Stimulated activated CD8-positive, alpha-beta memory T cell treated with anti-CD3 and anti-CD28 coated beads, Interleukin-12 subunit alpha, Interleukin-12 subunit beta, amount 100 ng/mL, for 4 hours (primary cell): ENCODE results near the gene SCYGR4.
"Not testable (repeated sequence)": the region's sequence is repeated elsewhere in the genome, so short reads cannot be mapped to it uniquely, and the experiment has no call there.

ENCODE experiments used
- DNase-seq: peaks from one replicate; pipeline ENCODE4 v3.0.0-alpha.2; 2020; ENCODE audit warnings: low read depth

SCYGR4 gene

DNA sequence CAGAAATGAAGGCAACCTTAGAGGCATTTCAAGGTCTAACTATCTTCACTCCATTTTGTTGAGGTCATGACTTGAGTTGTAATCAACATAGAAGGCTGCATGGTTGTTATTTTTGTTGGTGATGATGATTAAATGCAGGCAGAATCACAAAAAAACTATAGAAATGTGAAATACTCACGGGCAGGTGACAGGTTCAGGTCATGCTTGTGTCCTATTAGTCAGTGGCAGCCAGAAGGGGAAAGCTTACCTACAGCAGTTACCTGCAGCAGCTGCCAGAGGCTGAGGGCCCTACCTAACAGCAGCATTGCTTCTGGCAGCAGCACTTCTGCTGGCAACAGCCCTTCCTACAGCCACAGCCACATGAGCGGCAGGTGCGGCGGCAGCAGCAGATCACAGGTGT, 3.1 kb upstream of the SCYGR4 start:
- no peak for DNase-seq

DNA sequence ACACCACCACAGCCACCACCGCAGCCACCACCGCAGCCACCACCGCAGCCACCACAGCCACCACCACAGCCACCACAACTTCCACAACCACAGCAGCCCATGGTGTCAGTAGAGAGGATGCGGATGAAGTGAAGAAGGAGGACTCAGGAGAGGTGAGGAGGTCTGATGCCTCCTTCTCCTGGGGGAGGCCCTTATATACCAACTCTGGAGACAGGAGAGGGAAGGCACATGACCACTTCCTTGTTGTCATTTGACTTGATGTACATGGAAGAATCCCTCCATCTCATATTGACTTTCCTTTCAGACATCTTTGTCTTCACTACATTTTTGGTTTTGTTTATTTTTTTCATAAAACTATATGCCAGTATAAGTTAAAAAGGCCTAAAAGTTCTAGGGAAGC, 2.6 kb upstream of the SCYGR4 start, which contains the start of gene SCYGR3:
TSS of gene SCYGR3 (minus strand) at position 101 of the 400 bp plus-strand sequence. CDS start at position 101, 0 bp downstream.
- no peak for DNase-seq

DNA sequence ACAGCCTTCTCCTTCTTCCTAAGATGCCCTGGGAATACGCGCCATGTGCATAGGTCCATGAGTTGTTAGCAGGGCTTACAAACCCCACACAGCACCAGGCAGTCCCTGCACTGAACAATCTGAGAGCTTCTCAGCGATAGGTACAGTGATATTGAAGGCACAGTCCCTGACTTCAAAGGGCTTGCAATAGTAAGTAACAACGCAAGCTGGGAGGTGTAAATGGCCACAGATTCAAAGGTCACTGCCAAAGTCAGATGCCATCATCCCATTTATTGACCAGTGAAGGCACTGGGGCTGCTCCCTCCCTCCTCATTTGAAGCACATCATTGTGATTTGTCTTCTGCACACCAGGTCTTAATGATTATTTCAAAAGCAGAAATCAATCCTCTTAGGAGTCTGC, 2.1 kb upstream of the SCYGR4 start:
- no peak for DNase-seq

DNA sequence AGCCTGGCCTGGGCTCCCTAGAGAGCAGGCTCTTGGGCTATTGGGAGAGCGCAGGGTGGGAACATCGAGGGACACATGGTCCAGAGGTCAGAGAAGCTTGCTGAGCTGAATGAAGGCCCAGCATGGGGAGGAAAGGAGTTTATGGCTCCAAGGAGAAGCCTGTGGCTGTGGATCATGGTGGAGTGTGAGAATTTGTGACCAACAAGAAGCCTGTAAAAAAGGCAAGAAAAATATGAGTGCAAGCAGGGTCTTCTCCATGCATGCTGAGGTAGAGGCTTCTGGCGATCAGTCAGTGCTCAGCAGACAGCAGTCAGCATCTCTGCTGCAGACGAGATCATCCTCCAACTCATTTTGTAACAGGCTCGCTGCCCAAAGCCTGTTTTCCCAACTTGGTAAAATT, 1.4 kb upstream of the SCYGR4 start:
- DNase-seq = no peak

DNA sequence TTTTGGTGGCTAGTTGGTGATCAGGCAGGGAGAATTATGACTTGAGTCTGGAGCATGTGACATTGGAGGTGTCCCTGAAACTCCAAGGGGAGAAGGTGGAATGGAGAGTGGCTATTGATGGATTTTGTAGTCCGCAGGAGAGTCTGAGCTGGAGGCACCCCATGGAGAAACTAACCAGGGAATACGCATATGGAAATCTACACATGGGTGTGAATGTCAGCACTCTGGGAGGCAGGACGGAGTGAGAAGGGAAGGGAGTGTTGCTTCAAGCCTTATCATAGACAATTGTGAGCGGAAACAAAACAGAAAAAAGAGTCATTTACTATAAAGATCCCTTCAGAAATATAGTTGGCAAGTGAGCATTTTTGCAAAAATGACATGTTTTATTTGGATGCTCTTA, 667 bp upstream of the SCYGR4 start:
- DNase-seq = no peak

DNA sequence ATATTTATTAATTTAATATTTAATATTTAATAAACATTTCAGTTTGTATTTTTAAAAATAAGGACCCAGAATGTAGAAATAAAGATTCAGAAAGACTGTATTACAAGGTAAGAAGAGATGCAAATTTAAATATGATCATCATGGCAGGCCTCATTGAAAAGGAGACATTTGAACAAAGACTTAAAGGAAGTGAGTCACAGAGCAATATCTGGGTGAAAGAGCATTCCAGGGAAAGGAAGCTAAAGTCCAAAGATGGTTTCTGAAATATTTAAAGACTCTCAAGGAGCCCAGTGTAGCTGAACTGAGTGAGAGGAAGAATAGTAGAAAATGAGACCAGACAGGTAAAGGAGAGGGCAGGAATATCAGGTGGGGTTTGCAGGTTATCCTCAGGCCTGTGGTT, 5.9 kb downstream of the SCYGR4 start:
- DNase-seq = no peak

DNA sequence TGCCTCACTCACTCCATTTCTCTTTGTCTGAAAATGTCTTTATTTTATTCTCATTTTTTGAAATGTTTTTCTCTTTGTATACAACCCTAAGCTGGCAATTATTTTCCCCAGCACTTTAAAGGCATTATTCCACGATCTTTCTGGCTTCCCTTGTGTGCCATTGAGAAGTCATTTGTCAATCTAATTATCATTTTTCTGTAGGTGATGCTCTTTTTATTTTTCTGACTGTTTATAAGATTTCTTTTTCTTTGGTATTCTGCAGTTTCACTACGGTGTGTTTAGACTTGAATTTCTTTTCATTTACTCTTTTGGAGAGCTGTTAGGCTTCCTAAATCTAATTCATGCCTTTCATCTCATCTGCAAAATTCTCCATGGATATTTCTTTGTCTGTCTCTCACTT, 8.1 kb downstream of the SCYGR4 start:
- no peak for DNase-seq

DNA sequence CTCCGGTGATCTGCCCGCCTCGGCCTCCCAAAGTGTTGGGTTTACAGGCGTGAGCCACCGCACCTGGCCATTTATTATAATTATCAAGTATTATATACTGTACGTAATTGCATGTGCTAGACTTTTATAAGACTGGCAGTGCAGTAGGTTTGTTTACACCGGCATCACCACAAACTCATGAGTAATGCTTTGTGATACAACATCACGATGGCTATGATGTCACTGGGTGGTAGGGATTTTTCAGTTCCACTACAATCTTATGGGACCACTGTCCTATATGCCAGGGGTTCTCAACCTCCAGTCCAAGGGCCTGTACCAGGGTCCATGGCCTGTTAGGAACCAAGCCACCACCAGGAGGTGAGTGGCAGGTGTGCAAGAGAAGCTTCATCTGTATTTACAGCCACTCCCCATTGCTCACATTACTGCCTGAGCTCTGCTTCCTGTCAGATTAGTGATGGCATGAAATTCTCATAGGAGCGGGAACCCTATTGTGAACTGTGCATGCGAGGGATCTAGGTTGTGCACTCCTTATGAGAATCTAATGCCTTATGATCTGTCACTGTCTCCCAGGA, 9.4 kb downstream of the SCYGR4 start:
- DNase-seq = no peak

DNA sequence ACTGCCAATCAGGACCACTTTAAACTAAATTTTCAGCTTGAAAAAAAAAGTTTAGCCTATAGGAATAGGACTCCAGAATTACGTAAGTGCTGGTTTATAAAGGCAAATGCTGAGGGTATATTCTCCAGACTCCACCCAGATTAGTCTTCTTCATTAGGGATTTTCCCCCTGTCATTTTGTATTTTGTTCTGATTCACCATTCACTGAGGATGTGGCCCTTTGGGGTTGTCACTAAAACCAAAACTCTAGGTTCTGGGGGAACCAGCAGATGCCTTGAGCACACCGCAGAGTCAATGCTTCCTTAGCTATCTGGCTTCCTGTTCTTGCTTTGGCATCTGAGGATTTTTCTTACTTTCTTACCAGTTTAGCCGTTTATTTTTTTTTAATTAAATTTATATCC, 10.5 kb downstream of the SCYGR4 start:
- DNase-seq = no peak

DNA sequence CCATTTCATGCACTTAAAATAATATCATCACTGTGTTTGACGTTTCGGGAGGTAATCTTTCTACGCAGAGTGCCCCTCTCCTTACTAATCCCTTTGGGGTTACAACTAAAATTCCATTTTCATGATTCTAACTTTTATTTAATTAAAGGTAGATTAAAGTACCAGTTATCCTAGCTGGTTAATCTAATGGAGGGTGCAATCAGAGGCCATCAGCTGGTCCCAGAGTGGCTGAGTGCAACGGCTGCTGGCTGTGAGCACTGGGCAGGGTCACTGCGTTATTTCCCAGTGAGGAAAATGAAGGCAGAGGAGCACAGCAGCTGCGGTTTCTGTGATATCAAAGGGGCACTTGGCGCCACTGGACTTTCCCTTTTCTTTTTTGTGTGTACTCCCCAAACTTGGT, 12.1 kb downstream of the SCYGR4 start:
- no peak for DNase-seq

DNA sequence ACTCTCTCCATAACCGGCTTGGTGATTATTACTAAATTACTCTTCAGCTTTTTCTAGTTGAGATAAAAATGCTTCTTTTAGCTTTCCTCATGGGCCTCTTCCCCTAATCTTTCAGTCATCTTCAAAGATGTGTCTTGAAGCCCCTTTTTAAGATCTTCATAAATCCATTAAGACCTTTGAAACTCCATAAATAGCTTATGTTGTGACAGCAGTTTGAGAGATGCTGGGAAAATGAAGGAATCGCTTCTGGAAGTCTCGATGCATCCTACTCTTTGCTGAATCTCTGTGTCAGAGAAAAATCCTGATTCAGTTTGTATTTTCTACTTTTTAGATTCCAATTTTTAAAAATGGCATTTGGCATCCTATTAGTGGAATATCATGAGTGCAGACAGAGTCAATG, 13.0 kb downstream of the SCYGR4 start:
- DNase-seq = no peak

DNA sequence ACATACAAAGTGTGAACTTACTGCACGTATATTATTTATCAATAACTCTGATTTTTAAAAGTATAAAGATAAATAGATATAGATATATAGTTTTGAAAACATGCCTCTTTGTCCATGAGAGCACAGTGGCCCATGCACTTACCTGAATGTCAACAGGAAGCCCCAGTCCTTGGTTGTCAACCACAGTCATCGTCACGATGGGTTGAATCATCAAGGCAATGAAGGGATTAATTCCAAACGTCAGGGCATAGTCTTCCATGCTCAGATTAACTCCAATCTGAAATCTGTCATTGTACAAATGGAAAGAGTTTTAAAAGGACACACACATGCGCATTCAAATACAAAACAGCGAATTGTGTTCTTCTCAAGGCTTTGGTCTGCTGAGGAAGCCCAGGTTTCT, 15.5 kb downstream of the SCYGR4 start:
- no peak for DNase-seq

DNA sequence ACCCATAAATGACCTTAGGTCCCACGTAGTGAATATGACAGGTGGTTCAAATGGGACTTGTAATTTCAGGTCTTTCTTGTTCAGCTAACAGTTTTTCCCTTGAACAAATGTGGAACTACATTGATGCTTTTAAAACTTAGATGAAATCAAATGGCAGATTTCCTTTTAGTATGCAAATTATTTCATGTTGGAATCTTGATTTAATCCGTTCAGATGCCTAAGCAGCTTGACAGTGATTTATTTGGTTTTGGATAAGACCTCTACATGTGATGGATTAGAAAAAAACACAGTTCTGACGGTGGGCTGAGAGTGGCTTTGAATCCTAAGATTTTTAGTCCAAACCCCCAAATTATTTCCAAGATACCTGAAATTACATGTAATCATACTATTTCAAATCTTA, 16.9 kb downstream of the SCYGR4 start:
- DNase-seq = no peak

DNA sequence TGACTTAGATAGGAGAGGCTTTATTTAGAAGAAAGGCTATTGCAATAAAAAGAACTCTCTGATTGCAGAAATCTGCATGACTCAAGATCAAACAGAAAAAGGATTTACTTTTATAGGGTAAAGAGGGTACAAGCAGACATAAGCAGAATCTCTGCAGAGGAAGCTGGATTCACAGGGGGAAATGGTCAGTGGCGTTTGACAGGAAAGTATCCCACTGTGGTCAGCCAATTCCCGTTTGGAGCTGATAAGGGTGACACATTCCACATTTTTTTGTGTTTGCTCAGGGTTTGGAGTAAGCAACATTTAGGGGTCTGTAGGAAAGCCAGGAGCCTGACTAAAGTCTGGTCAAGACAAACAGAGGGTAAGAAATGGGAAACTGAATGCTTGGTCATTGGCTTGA, 25.4 kb downstream of the SCYGR4 start:
- no peak for DNase-seq

DNA sequence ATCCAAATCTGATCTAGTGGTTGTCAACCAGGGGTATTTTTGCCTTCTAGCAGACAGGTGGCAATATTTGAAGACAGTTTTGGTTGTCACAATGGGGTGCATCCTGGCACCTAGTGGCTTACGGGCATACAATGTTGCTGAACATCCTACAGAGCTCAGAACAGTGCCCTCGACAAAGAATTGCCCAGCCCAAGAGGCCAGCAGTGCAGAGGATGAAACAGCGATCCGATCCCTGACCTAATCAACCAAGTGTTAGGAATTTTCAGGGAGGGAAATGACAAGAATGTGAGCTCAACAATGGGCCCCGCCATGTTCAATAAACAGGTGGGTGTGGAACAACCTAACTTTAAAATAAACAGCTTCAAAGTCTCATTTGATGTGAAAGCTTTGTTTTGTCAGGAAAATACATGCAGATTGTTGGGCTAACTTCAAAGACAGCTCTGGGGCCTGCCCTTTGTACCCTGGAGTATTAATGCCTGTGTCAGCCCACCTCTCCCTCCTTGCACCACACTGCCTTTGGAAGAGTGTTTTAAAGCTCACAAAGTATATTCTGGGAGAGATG, 26.8 kb downstream of the SCYGR4 start:
- no peak for DNase-seq

DNA sequence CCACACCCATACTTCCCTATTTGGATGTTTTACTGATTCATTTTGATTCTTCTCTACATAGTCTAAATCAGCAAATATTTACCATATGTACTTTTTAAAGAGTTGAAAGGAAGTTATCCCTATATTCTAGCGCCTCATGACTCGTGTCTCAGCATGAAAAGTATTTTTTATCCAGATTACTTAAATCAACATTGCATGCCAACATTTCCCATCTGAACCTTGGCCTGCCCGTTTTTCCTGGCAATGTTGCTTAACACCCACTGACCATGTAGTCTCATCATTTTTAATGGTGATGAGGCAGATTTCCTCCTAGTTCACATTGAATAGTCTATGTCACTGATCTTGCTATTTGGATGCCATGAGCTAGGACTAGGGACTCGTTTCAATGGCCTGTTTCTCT, 36.1 kb downstream of the SCYGR4 start:
- no peak for DNase-seq

DNA sequence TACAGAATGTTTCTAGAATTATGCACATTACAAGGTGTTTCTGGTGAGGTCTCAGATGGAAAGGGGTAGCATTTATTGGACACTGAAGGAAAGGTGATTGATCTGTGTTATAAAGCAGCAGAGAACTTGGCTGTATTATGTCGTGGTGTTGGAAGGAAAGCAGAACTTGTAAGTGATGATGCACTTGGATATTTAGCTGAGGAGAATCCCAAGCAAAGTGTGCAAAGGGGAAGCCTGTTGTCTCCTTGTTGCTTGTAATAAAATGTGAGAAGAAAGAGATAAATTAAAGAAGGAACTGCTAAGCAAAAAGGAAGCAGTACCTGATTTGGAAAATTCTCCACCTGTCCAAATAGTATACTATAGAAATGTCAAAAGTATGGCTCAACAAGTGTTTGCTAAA, 37.1 kb downstream of the SCYGR4 start:
- DNase-seq = no peak

DNA sequence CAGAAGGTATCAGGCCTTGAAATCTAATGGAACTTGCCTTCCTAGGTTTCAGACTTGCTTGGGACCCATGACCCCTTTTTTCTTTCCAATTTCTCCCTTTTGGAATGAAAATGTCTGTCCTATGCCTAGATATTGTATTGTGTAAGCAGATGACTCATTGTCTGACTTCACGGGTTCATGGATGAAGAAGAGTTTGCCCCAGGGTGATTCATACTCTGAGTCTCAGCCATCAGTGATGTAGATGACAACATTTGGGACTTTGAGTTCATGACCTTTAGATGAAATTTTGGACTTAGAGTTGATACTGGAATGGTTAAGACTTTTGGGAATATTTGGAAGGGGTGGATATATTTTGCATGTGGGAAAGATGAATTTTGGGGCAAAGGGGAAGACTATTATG, 38.2 kb downstream of the SCYGR4 start:
- no peak for DNase-seq

DNA sequence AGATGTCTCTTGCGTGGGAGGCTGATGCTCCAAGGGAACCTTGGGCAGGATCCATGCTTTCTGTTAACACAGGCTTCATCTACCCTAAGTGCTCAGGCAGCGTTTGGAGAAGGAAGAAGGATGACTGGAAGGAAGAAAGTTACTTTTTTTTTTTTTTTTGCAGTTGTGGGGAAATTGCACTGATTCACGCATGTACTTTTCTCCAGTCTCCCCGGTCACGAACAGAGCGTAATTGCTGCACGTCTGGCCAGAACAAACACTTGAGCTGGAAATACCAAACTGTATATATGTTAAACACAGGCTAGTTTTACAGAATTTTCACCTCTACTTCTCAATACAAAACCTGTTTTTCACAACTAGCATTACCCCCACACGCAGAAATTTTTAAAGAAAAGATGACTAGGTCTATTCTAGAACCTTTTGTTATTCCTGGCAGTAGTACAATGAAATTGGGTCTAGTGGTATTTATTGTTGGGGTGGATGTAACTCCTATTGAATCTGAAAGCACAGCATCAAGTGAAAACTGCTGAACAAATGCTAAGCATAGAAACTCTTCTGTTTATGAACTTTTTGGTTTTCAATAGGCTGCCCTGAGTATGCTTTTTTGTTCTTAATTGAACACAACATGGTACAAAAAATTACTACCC, 40.0 kb downstream of the SCYGR4 start:
- DNase-seq = no peak

DNA sequence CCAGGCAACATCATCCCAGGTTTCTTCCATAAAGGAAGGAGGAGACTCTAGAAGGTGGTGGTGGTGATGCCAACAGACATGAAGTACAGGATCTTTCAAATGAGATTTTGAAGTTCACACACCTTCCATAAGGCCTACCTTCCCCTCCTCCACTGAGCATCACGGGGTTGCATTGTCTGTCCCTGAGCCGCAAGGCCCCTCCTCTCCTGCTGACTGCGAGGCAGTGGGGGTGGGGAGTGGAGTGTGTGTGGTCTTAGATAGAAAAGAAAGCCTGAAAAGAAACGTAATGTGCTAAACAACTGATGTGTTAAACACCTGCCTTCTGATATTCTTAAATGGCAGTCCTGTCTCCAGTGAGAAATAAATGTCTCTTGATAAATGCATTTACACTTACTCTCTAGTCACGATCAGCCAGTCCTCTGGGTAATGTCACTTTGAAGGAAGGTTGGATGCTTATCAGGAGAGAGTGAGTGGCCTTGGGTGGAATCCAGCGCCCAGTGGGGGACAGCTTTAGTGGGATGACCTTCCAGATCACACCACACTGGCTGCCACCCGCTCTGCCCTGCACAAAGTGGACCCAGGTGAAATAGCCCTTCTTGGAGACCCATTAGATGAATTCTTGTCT, 43.8 kb downstream of the SCYGR4 start:
- DNase-seq = no peak

DNA sequence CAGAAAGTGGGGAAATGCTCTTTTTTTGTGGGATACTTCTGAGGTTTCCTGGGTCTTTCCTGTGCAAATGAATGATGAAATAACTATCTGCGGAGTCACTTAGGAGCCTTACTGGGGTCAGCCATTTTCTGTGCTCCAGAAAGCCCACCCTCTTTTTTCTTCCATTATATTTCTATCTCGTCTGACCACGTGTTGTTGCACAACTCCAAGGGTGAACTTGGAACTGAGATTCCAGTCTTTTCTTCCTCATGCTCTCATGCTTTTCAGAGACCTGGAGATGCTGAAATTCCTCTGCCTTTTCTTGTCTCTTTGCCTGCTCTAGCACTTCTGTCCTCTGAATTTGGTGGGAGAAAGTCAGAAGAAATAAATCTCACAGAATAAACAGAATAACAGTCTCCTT, 44.5 kb downstream of the SCYGR4 start:
- no peak for DNase-seq

DNA sequence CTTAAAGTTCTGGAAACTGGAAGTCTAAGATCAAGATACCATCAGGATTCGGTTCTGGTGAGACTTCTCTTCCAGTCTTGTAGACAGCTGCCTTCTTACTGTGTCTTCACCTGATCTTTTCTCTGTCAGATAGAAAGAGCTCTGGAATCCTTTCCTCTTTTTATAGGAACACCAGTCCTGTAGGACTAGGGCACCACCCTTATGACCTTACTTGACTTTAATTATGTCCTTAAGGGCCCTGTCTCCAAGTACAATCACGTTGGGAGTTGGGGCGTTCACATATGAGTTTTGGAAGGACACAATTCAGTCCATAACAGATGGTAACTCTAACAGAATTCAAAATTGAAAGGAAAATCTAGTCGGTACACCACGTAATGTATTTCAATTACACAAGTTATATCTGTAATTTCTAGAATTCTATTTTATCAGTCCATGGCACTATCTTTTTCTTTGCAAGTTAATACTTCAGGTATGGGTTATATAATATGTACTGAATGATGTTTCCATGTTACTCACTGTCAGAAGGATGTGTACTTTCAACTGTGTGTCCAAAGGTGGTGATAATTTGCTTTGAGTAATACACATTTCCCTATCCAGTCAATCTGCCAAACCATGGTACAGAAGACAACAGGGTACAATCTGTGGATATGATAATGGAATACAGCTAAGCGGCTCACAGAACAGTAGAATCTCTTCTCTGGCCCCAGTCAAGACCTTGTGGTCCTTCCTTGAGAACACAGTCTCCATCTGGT, 48.1 kb downstream of the SCYGR4 start:
- DNase-seq = no peak

DNA sequence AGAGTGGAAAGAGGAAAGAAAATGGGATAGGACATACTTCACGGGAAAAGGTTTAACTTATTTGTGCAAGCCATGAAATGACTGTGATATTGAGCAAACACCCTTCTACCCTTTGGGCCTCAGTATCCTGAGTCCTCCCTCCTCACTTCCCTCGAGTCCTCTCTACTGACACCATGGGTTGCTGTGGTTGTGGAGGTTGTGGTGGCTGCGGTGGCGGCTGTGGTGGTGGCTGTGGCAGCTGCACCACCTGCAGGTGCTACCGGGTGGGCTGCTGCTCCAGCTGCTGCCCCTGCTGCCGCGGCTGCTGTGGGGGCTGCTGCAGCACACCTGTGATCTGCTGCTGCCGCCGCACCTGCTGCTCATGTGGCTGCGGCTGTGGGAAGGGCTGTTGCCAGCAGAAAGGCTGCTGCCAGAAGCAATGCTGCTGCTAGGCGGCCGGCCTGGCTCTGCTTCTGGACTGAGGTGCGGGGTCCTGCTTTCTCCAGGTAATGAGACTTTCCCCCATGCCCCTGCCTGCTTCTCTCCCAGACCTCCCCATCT, 49.4 kb downstream of the SCYGR4 start, which contains the start of gene SCYGR5:
TSS of gene SCYGR5 (plus strand) at position 174 of the 540 bp plus-strand sequence. CDS start at position 174, 0 bp downstream.
- not testable (repeated sequence) for DNase-seq
